ENCODE results near the gene UAP1L1. TPM values are rescaled to one million over a fixed set of nuclear protein-coding genes. Genes with fewer than 3 reads are reported as not detected.

Gene UAP1L1
- total and polyA plus RNA-seq, 2 of the 4 experiments (the other 2 are of a cell fraction), result 2.3 to 9.8 TPM

DNA sequence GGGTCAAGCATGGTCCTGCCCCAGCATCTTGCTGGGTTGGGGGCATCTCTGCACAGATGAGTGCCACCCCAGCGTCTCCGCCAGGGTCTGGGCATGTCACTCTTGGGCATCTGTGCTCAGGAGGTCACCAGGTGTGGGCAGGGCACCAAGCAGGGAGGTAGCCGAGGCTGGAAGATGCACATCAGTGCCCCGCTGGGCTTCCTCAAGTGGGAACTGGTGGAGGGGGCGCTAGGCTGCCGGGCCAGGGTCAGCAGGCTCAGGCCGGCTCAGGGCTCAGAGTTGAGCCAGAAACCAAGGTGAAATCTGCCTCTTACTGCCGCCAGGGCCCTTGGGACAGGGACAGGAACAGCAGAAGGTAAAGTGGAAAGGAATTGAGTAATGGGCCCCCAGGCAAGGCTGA lies 41.4 kb upstream of the UAP1L1 start:
- Histone ChIP-seq H4K8ac (ENCODE audit: low read depth in 2 of 2, low read length in 2 of 2) (no peak overlapping the region), H2BK15ac (ENCODE audit: low read depth, low read length) (no peak overlapping the region), H2BK20ac (ENCODE audit: low read depth, low read length) (no peak overlapping the region), H3K79me1 (ENCODE audit: low read depth in 1 of 2, low read length in 2 of 2) (no peaks in the 10 kb centered on the region), H3K9me1 (ENCODE audit: insufficient read depth, low read length) (no peaks in the 10 kb centered on the region), H2AK5ac (ENCODE audit: low read depth, low read length) (no peak overlapping the region), H2AFZ (replicated peaks; ENCODE audit: low read length, poor library complexity) (no peak overlapping the region), H3K4ac (ENCODE audit: low read depth, low read length) (no peak overlapping the region), H2BK5ac (ENCODE audit: low read depth, low read length, poor library complexity, severe bottlenecking) (no peak overlapping the region), H3K56ac (ENCODE audit: extremely low read depth, insufficient read depth, low read length) (no peak overlapping the region), H3K27ac (ENCODE audit: insufficient read depth, low read length) (no peak overlapping the region), H3K9me3 (ENCODE audit: control insufficient read depth, insufficient read depth, low read length) (no peaks in the 10 kb centered on the region), H4K20me1 (ENCODE audit: insufficient read depth, low read length) (no peaks in the 10 kb centered on the region; the same call in 1 of the 2 replicates), H3K36me3 (ENCODE audit: control insufficient read depth, insufficient read depth, low read length) (peaks cover 17% of the 10 kb centered on the region), H3K18ac (ENCODE audit: low read depth, low read length) (no peak overlapping the region), H3K14ac (replicated peaks; ENCODE audit: low read depth, low read length) (no peak overlapping the region), H3K23ac (ENCODE audit: low read depth, low read length) (no peak overlapping the region), H3K27me3 (ENCODE audit: control insufficient read depth, insufficient read depth, low read length) (peaks cover 2% of the 10 kb centered on the region; the same call in 1 of the 2 replicates), H3K4me1 (ENCODE audit: control insufficient read depth, insufficient read depth, low read length) (no peaks in the 10 kb centered on the region), H4K5ac (ENCODE audit: low read depth, low read length) (no peak overlapping the region), H3K9ac (ENCODE audit: low read depth, low read length) (no peak overlapping the region), H4K91ac (ENCODE audit: insufficient read depth, low read depth, low read length) (no peak overlapping the region), H2AK9ac (replicated peaks; ENCODE audit: low read depth, low read length, poor library complexity) (no peak overlapping the region), H3K4me2 (ENCODE audit: low read depth, low read length) (no peak overlapping the region), H2BK120ac (ENCODE audit: low read depth, low read length) (no peak overlapping the region), H3K4me3 (ENCODE audit: insufficient read depth, low read depth, low read length) (no peak overlapping the region)
- CTCF ChIA-PET, result interaction anchor here (0.6 to 3.1 kb wide), 4 partner anchors 36 to 249 kb away, joined by 4 to 27 read pairs (median 4); no protein-coding TSS in a partner anchor
- in situ Hi-C loops (cut with MboI; ENCODE audit: low sequenced_read_pairs) (loop anchor here (10.0 kb wide), 1 partner anchor 251 kb away; no protein-coding TSS in a partner anchor), intact Hi-C loops (cut with micrococcal nuclease) (loop anchor here (1.0 kb wide), 3 partner anchors 88 to 249 kb away; no protein-coding TSS in a partner anchor), dilution Hi-C loops (cut with HindIII; ENCODE audit: low sequenced_read_pairs, unreplicated experiment) (no loop called here)
- TF ChIP-seq POLR2A (IDR thresholded peaks at IDR 0.05; ENCODE audit: low read depth, low read length), result no peak
- TF ChIP-seq, protein P1, sequence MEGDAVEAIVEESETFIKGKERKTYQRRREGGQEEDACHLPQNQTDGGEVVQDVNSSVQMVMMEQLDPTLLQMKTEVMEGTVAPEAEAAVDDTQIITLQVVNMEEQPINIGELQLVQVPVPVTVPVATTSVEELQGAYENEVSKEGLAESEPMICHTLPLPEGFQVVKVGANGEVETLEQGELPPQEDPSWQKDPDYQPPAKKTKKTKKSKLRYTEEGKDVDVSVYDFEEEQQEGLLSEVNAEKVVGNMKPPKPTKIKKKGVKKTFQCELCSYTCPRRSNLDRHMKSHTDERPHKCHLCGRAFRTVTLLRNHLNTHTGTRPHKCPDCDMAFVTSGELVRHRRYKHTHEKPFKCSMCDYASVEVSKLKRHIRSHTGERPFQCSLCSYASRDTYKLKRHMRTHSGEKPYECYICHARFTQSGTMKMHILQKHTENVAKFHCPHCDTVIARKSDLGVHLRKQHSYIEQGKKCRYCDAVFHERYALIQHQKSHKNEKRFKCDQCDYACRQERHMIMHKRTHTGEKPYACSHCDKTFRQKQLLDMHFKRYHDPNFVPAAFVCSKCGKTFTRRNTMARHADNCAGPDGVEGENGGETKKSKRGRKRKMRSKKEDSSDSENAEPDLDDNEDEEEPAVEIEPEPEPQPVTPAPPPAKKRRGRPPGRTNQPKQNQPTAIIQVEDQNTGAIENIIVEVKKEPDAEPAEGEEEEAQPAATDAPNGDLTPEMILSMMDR (conservative IDR thresholded peaks at IDR 0.05; ENCODE audit: low read depth, low read length), result no peak
- no peak for TF ChIP-seq SMC3 (IDR thresholded peaks at IDR 0.05; ENCODE audit: low read depth, low read length)
- TF ChIP-seq RCOR1 (IDR thresholded peaks at IDR 0.05; ENCODE audit: insufficient replicate concordance, low read length), result no peak
- TF ChIP-seq BHLHE40 (IDR thresholded peaks at IDR 0.05; ENCODE audit: low read depth, low read length), result no peak
- no peak for TF ChIP-seq CEBPB (IDR thresholded peaks at IDR 0.05; ENCODE audit: low read depth, low read length)
- no peak for TF ChIP-seq RFX5 (IDR thresholded peaks at IDR 0.05; ENCODE audit: low read depth, low read length)
- no peak for TF ChIP-seq MAFK (IDR thresholded peaks at IDR 0.05; ENCODE audit: low read depth, low read length)
- TF ChIP-seq, protein P2, sequence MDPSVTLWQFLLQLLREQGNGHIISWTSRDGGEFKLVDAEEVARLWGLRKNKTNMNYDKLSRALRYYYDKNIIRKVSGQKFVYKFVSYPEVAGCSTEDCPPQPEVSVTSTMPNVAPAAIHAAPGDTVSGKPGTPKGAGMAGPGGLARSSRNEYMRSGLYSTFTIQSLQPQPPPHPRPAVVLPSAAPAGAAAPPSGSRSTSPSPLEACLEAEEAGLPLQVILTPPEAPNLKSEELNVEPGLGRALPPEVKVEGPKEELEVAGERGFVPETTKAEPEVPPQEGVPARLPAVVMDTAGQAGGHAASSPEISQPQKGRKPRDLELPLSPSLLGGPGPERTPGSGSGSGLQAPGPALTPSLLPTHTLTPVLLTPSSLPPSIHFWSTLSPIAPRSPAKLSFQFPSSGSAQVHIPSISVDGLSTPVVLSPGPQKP (IDR thresholded peaks at IDR 0.05; ENCODE audit: borderline replicate concordance, low read depth, low read length), result no peak
- TF ChIP-seq MAZ (IDR thresholded peaks at IDR 0.05; ENCODE audit: borderline replicate concordance, low read depth, low read length), result no peak
- no peak for TF ChIP-seq FOS (IDR thresholded peaks at IDR 0.05; ENCODE audit: low read depth, low read length)
- no peak for TF ChIP-seq NFE2L2 (IDR thresholded peaks at IDR 0.05; ENCODE audit: low read depth, low read length)
- TF ChIP-seq, protein P3, sequence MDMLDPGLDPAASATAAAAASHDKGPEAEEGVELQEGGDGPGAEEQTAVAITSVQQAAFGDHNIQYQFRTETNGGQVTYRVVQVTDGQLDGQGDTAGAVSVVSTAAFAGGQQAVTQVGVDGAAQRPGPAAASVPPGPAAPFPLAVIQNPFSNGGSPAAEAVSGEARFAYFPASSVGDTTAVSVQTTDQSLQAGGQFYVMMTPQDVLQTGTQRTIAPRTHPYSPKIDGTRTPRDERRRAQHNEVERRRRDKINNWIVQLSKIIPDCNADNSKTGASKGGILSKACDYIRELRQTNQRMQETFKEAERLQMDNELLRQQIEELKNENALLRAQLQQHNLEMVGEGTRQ (IDR thresholded peaks at IDR 0.05; ENCODE audit: low read depth, low read length), result no peak
- TF ChIP-seq RAD21 (IDR thresholded peaks at IDR 0.05; ENCODE audit: low read length), result no peak
- TF ChIP-seq CHD1 (IDR thresholded peaks at IDR 0.05; ENCODE audit: low read depth, low read length), result no peak
- TF ChIP-seq MXI1 (IDR thresholded peaks at IDR 0.05; ENCODE audit: borderline replicate concordance, low read depth, low read length), result no peak
- 67% methylated on average over 6 of the region's 8 CpGs; no CpG with 5 or more reads in 1 of the 2 experiments for WGBS, 2 experiments (ENCODE audit: extremely low coverage in 2 of 2, insufficient read length in 1 of 2)
- ATAC-seq (ENCODE audit: low read depth) (no peak), DNase-seq (no peak)
- POLR2A ChIA-PET (ENCODE audit: unreplicated experiment), result no interaction called here
- BruUV-seq (replicated peaks), result no TSS peak
